HUES64 (cell line): ENCODE measurements around the gene ANO7.
"Not testable (repeated sequence)": the region's sequence is repeated elsewhere in the genome, so short reads cannot be mapped to it uniquely, and the experiment has no call there.

Experiments
- H3K27ac ChIP-seq: 2 replicates; pipeline ENCODE4 v1.7.0; 2013; ENCODE audit warnings: low read depth, low read length, inconsistent platforms
- H3K27me3 ChIP-seq: 2 replicates; pipeline ENCODE4 v1.6.1; 2013; ENCODE audit warnings: mild to moderate bottlenecking, low read length; ENCODE audit not compliant: insufficient read depth
- H3K36me3 ChIP-seq: 2 replicates; pipeline ENCODE4 v1.6.1; 2013; ENCODE audit warnings: mild to moderate bottlenecking, low read length; ENCODE audit not compliant: insufficient read depth
- H3K4me1 ChIP-seq: 2 replicates; pipeline ENCODE4 v1.6.1; 2013; ENCODE audit warnings: mild to moderate bottlenecking, low read length, moderate library complexity; ENCODE audit not compliant: insufficient read depth
- H3K4me3 ChIP-seq: 2 replicates; pipeline ENCODE4 v1.5.1; 2013; ENCODE audit warnings: mild to moderate bottlenecking, low read length, moderate library complexity
- H3K9ac ChIP-seq: 2 replicates; pipeline ENCODE4 v1.6.1; 2013; ENCODE audit warnings: mild to moderate bottlenecking, low read depth, low read length
- H3K9me3 ChIP-seq: 2 replicates; pipeline ENCODE4 v1.6.1; 2013; ENCODE audit warnings: low read depth, low read length; ENCODE audit not compliant: insufficient read depth
- WGBS: fragments of 150-250, 120-280 bp; methylation state at CpG from one replicate; pipeline ENCODE4 v1.1.7; 2013; ENCODE audit warnings: missing lambda C conversion rate; 5-methylcytosine and 5-hydroxymethylcytosine counted together

The ANO7 gene

GRCh38 chr2:241190291-241190981, 2.0 kb downstream of the ANO7 start:
- Histone ChIP-seq H3K9me3 (no peaks in the 10 kb centered on the region), H3K9ac (no peak overlapping the region), H3K4me1 (0 out of 2 replicates have a peak, but pooled peaks cover 5% of the 10 kb centered on the region), H3K27me3 (no peaks in the 10 kb centered on the region), H3K36me3 (no peaks in the 10 kb centered on the region), H3K4me3 (no peak overlapping the region), H3K27ac (no peak overlapping the region)
- 93% methylated on average over 19 of the region's 19 CpGs for WGBS

- Histone ChIP-seq H3K4me1 (0 out of 2 replicates have a peak, but pooled peaks cover 5% of the 10 kb centered on the region), H3K36me3 (no peaks in the 10 kb centered on the region)
- 89% methylated on average over 8 of the region's 14 CpGs for WGBS
Observed at GRCh38 chr2:241191081-241191480, 2.6 kb downstream of the ANO7 start.

GRCh38 chr2:241193271-241193670, 4.8 kb downstream of the ANO7 start:
- no peak overlapping the region for H3K9ac ChIP-seq
- 89% methylated on average over 7 of the region's 8 CpGs for WGBS
- no peak overlapping the region for H3K27ac ChIP-seq
- H3K4me1 ChIP-seq = 0 out of 2 replicates have a peak, but pooled peaks cover 2% of the 10 kb centered on the region
- no peaks in the 10 kb centered on the region for H3K9me3 ChIP-seq
- H3K36me3 ChIP-seq = no peaks in the 10 kb centered on the region
- no peaks in the 10 kb centered on the region for H3K27me3 ChIP-seq
- no peak overlapping the region for H3K4me3 ChIP-seq

More at GRCh38 chr2:241191081-241191480, 2.6 kb downstream of the ANO7 start:
- Histone ChIP-seq H3K27ac (no peak overlapping the region), H3K9ac (no peak overlapping the region), H3K27me3 (no peaks in the 10 kb centered on the region), H3K4me3 (no peak overlapping the region), H3K9me3 (no peaks in the 10 kb centered on the region)

GRCh38 chr2:241194811-241195210, 6.3 kb downstream of the ANO7 start:
- no peak overlapping the region for H3K4me3 ChIP-seq
- H3K27ac ChIP-seq = no peak overlapping the region
- H3K36me3 ChIP-seq = no peaks in the 10 kb centered on the region
- 89% methylated on average over 9 of the region's 9 CpGs for WGBS
- no peak overlapping the region for H3K9ac ChIP-seq
- no peaks in the 10 kb centered on the region for H3K9me3 ChIP-seq
- H3K4me1 ChIP-seq = no peaks in the 10 kb centered on the region
- H3K27me3 ChIP-seq = no peaks in the 10 kb centered on the region

- Histone ChIP-seq H3K4me1 (no peaks in the 10 kb centered on the region), H3K9me3 (no peaks in the 10 kb centered on the region), H3K27me3 (no peaks in the 10 kb centered on the region), H3K27ac (no peak overlapping the region), H3K4me3 (no peak overlapping the region), H3K36me3 (no peaks in the 10 kb centered on the region), H3K9ac (no peak overlapping the region)
- 92% methylated on average over 18 of the region's 18 CpGs for WGBS
Observed at GRCh38 chr2:241195506-241196130, 7.1 kb downstream of the ANO7 start.

- not testable (repeated sequence) for H3K27ac ChIP-seq, H3K4me3 ChIP-seq, H3K36me3 ChIP-seq, H3K4me1 ChIP-seq, H3K9me3 ChIP-seq, H3K27me3 ChIP-seq, H3K9ac ChIP-seq
- WGBS = 96% methylated on average over 14 of the region's 14 CpGs
Observed at GRCh38 chr2:241197246-241197645, 8.8 kb downstream of the ANO7 start.

GRCh38 chr2:241197947-241198346, 9.5 kb downstream of the ANO7 start:
- no peak overlapping the region for H3K9ac ChIP-seq
- 90% methylated on average over 6 of the region's 6 CpGs for WGBS

GRCh38 chr2:241198381-241199279, 10.2 kb downstream of the ANO7 start:
- no peaks in the 10 kb centered on the region for H3K36me3 ChIP-seq
- 89% methylated on average over 27 of the region's 27 CpGs for WGBS
- H3K27ac ChIP-seq = no peak overlapping the region
- H3K4me1 ChIP-seq = no peaks in the 10 kb centered on the region
- H3K9ac ChIP-seq = no peak overlapping the region
- H3K4me3 ChIP-seq = no peak overlapping the region
- H3K27me3 ChIP-seq = no peaks in the 10 kb centered on the region
- H3K9me3 ChIP-seq = no peaks in the 10 kb centered on the region

More at GRCh38 chr2:241197947-241198346, 9.5 kb downstream of the ANO7 start:
- Histone ChIP-seq H3K27ac (no peak overlapping the region), H3K9me3 (no peaks in the 10 kb centered on the region), H3K36me3 (no peaks in the 10 kb centered on the region), H3K4me3 (no peak overlapping the region), H3K4me1 (no peaks in the 10 kb centered on the region), H3K27me3 (no peaks in the 10 kb centered on the region)

GRCh38 chr2:241199286-241199685, 10.8 kb downstream of the ANO7 start:
- Histone ChIP-seq H3K4me1 (no peaks in the 10 kb centered on the region), H3K36me3 (no peaks in the 10 kb centered on the region), H3K9ac (no peak overlapping the region), H3K4me3 (no peak overlapping the region), H3K9me3 (no peaks in the 10 kb centered on the region), H3K27ac (no peak overlapping the region), H3K27me3 (no peaks in the 10 kb centered on the region)
- WGBS = 91% methylated on average over 16 of the region's 16 CpGs

- no peak overlapping the region for H3K27ac ChIP-seq
- H3K9me3 ChIP-seq = no peaks in the 10 kb centered on the region
- H3K27me3 ChIP-seq = no peaks in the 10 kb centered on the region
- no peak overlapping the region for H3K4me3 ChIP-seq
- no peak overlapping the region for H3K9ac ChIP-seq
- H3K36me3 ChIP-seq = no peaks in the 10 kb centered on the region
- H3K4me1 ChIP-seq = no peaks in the 10 kb centered on the region
- WGBS = 90% methylated on average over 42 of the region's 42 CpGs
Observed at GRCh38 chr2:241199897-241200821, 11.7 kb downstream of the ANO7 start.
